ENCODE results near the gene PLA2G4D.

PLA2G4D gene

GRCh38 chr15:42072141-42072685, 22.1 kb downstream of the PLA2G4D start:
- no peaks in the 10 kb centered on the region for H3K27me3 ChIP-seq (ENCODE audit: control insufficient read depth, insufficient read depth, low read length)
- H3K27ac ChIP-seq (ENCODE audit: low read length) = no peak overlapping the region
- no peaks in the 10 kb centered on the region; the same call in 1 of the 2 replicates for H3K4me1 ChIP-seq (ENCODE audit: control insufficient read depth, insufficient read depth, low read length)
- WGBS (ENCODE audit: insufficient coverage, insufficient read length) = no CpG with 5 or more reads among the region's 11 CpGs
- no peak overlapping the region for H3K4me3 ChIP-seq (ENCODE audit: low read length)
- no peaks in the 10 kb centered on the region for H3K9me3 ChIP-seq (ENCODE audit: control insufficient read depth, insufficient read depth, low read length)
- DNase-seq (ENCODE audit: low read depth, low spot score) = no peak
- no peaks in the 10 kb centered on the region for H3K36me3 ChIP-seq (ENCODE audit: control insufficient read depth, insufficient read depth, low read length)

GRCh38 chr15:42071717-42072116, 22.6 kb downstream of the PLA2G4D start:
- no peak overlapping the region for H3K27ac ChIP-seq (ENCODE audit: low read length)
- no peak overlapping the region for H3K4me3 ChIP-seq (ENCODE audit: low read length)
- H3K4me1 ChIP-seq (ENCODE audit: control insufficient read depth, insufficient read depth, low read length) = no peaks in the 10 kb centered on the region; the same call in 1 of the 2 replicates
- no peaks in the 10 kb centered on the region for H3K36me3 ChIP-seq (ENCODE audit: control insufficient read depth, insufficient read depth, low read length)
- H3K9me3 ChIP-seq (ENCODE audit: control insufficient read depth, insufficient read depth, low read length) = no peaks in the 10 kb centered on the region
- no CpG with 5 or more reads among the region's 10 CpGs for WGBS (ENCODE audit: insufficient coverage, insufficient read length)
- DNase-seq (ENCODE audit: low read depth, low spot score) = no peak
- H3K27me3 ChIP-seq (ENCODE audit: control insufficient read depth, insufficient read depth, low read length) = no peaks in the 10 kb centered on the region

- no peak overlapping the region for H3K27ac ChIP-seq (ENCODE audit: low read length)
- H3K36me3 ChIP-seq (ENCODE audit: control insufficient read depth, insufficient read depth, low read length) = no peaks in the 10 kb centered on the region
- no peaks in the 10 kb centered on the region; the same call in 1 of the 2 replicates for H3K4me1 ChIP-seq (ENCODE audit: control insufficient read depth, insufficient read depth, low read length)
- no peaks in the 10 kb centered on the region for H3K9me3 ChIP-seq (ENCODE audit: control insufficient read depth, insufficient read depth, low read length)
- no peak overlapping the region for H3K4me3 ChIP-seq (ENCODE audit: low read length)
- H3K27me3 ChIP-seq (ENCODE audit: control insufficient read depth, insufficient read depth, low read length) = no peaks in the 10 kb centered on the region
- DNase-seq (ENCODE audit: low read depth, low spot score) = no peak
- WGBS (ENCODE audit: insufficient coverage, insufficient read length) = no CpG with 5 or more reads among the region's 9 CpGs
Observed at GRCh38 chr15:42070976-42071350, 23.4 kb downstream of the PLA2G4D start.

GRCh38 chr15:42070279-42070975, 23.9 kb downstream of the PLA2G4D start:
- Histone ChIP-seq H3K27ac (ENCODE audit: low read length) (no peak overlapping the region), H3K4me3 (ENCODE audit: low read length) (no peak overlapping the region), H3K4me1 (ENCODE audit: control insufficient read depth, insufficient read depth, low read length) (no peaks in the 10 kb centered on the region; the same call in 1 of the 2 replicates), H3K27me3 (ENCODE audit: control insufficient read depth, insufficient read depth, low read length) (no peaks in the 10 kb centered on the region), H3K9me3 (ENCODE audit: control insufficient read depth, insufficient read depth, low read length) (no peaks in the 10 kb centered on the region), H3K36me3 (ENCODE audit: control insufficient read depth, insufficient read depth, low read length) (no peaks in the 10 kb centered on the region)
- no CpG with 5 or more reads among the region's 16 CpGs for WGBS (ENCODE audit: insufficient coverage, insufficient read length)
- no peak for DNase-seq (ENCODE audit: low read depth, low spot score)

- Histone ChIP-seq H3K27ac (ENCODE audit: low read length) (no peak overlapping the region), H3K4me3 (ENCODE audit: low read length) (no peak overlapping the region), H3K4me1 (ENCODE audit: control insufficient read depth, insufficient read depth, low read length) (no peaks in the 10 kb centered on the region; the same call in 1 of the 2 replicates), H3K36me3 (ENCODE audit: control insufficient read depth, insufficient read depth, low read length) (no peaks in the 10 kb centered on the region), H3K27me3 (ENCODE audit: control insufficient read depth, insufficient read depth, low read length) (no peaks in the 10 kb centered on the region), H3K9me3 (ENCODE audit: control insufficient read depth, insufficient read depth, low read length) (no peaks in the 10 kb centered on the region)
- DNase-seq (ENCODE audit: low read depth, low spot score) = no peak
- no CpG with 5 or more reads among the region's 17 CpGs for WGBS (ENCODE audit: insufficient coverage, insufficient read length)
Observed at GRCh38 chr15:42069496-42070278, 24.7 kb downstream of the PLA2G4D start.

GRCh38 chr15:42069025-42069424, 25.3 kb downstream of the PLA2G4D start:
- Histone ChIP-seq H3K27me3 (ENCODE audit: control insufficient read depth, insufficient read depth, low read length) (no peaks in the 10 kb centered on the region), H3K4me3 (ENCODE audit: low read length) (no peak overlapping the region), H3K36me3 (ENCODE audit: control insufficient read depth, insufficient read depth, low read length) (no peaks in the 10 kb centered on the region), H3K27ac (ENCODE audit: low read length) (no peak overlapping the region), H3K4me1 (ENCODE audit: control insufficient read depth, insufficient read depth, low read length) (no peaks in the 10 kb centered on the region; the same call in 1 of the 2 replicates), H3K9me3 (ENCODE audit: control insufficient read depth, insufficient read depth, low read length) (no peaks in the 10 kb centered on the region)
- no peak for DNase-seq (ENCODE audit: low read depth, low spot score)
- no CpG with 5 or more reads among the region's 7 CpGs for WGBS (ENCODE audit: insufficient coverage, insufficient read length)

- no peaks in the 10 kb centered on the region for H3K27me3 ChIP-seq (ENCODE audit: control insufficient read depth, insufficient read depth, low read length)
Observed at GRCh38 chr15:42068601-42069000, 25.8 kb downstream of the PLA2G4D start.

GRCh38 chr15:42066764-42067415, 27.5 kb downstream of the PLA2G4D start:
- DNase-seq (ENCODE audit: low read depth, low spot score) = no peak
- Histone ChIP-seq H3K4me3 (ENCODE audit: low read length) (no peak overlapping the region), H3K9me3 (ENCODE audit: control insufficient read depth, insufficient read depth, low read length) (no peaks in the 10 kb centered on the region), H3K27me3 (ENCODE audit: control insufficient read depth, insufficient read depth, low read length) (no peaks in the 10 kb centered on the region), H3K4me1 (ENCODE audit: control insufficient read depth, insufficient read depth, low read length) (no peaks in the 10 kb centered on the region; the same call in 1 of the 2 replicates), H3K36me3 (ENCODE audit: control insufficient read depth, insufficient read depth, low read length) (no peaks in the 10 kb centered on the region), H3K27ac (ENCODE audit: low read length) (no peak overlapping the region)
- no CpG with 5 or more reads among the region's 10 CpGs for WGBS (ENCODE audit: insufficient coverage, insufficient read length)

More at GRCh38 chr15:42068601-42069000, 25.8 kb downstream of the PLA2G4D start:
- Histone ChIP-seq H3K9me3 (ENCODE audit: control insufficient read depth, insufficient read depth, low read length) (no peaks in the 10 kb centered on the region), H3K36me3 (ENCODE audit: control insufficient read depth, insufficient read depth, low read length) (no peaks in the 10 kb centered on the region), H3K27ac (ENCODE audit: low read length) (no peak overlapping the region), H3K4me3 (ENCODE audit: low read length) (no peak overlapping the region), H3K4me1 (ENCODE audit: control insufficient read depth, insufficient read depth, low read length) (no peaks in the 10 kb centered on the region; the same call in 1 of the 2 replicates)
- DNase-seq (ENCODE audit: low read depth, low spot score) = no peak
- WGBS (ENCODE audit: insufficient coverage, insufficient read length) = no CpG with 5 or more reads among the region's 14 CpGs

GRCh38 chr15:42065468-42065867, 28.9 kb downstream of the PLA2G4D start:
- DNase-seq (ENCODE audit: low read depth, low spot score) = no peak
- no CpG with 5 or more reads among the region's 7 CpGs for WGBS (ENCODE audit: insufficient coverage, insufficient read length)
- H3K36me3 ChIP-seq (ENCODE audit: control insufficient read depth, insufficient read depth, low read length) = no peaks in the 10 kb centered on the region
- no peaks in the 10 kb centered on the region for H3K9me3 ChIP-seq (ENCODE audit: control insufficient read depth, insufficient read depth, low read length)
- H3K27me3 ChIP-seq (ENCODE audit: control insufficient read depth, insufficient read depth, low read length) = no peaks in the 10 kb centered on the region
- no peak overlapping the region for H3K27ac ChIP-seq (ENCODE audit: low read length)
- H3K4me3 ChIP-seq (ENCODE audit: low read length) = no peak overlapping the region
- H3K4me1 ChIP-seq (ENCODE audit: control insufficient read depth, insufficient read depth, low read length) = no peaks in the 10 kb centered on the region; the same call in 1 of the 2 replicates

GRCh38 chr15:42065033-42065432, 29.3 kb downstream of the PLA2G4D start:
- DNase-seq (ENCODE audit: low read depth, low spot score) = no peak
- Histone ChIP-seq H3K4me3 (ENCODE audit: low read length) (no peak overlapping the region), H3K9me3 (ENCODE audit: control insufficient read depth, insufficient read depth, low read length) (no peaks in the 10 kb centered on the region), H3K36me3 (ENCODE audit: control insufficient read depth, insufficient read depth, low read length) (no peaks in the 10 kb centered on the region), H3K27ac (ENCODE audit: low read length) (no peak overlapping the region), H3K4me1 (ENCODE audit: control insufficient read depth, insufficient read depth, low read length) (no peaks in the 10 kb centered on the region), H3K27me3 (ENCODE audit: control insufficient read depth, insufficient read depth, low read length) (no peaks in the 10 kb centered on the region)
- no CpG with 5 or more reads among the region's 7 CpGs for WGBS (ENCODE audit: insufficient coverage, insufficient read length)

Data from iPS DF 6.9 (cell line).